ENCODE data around the gene ALG14. TPM values are rescaled to one million over a fixed set of nuclear protein-coding genes. Genes with fewer than 3 reads are reported as not detected.
"Not testable (repeated sequence)": the region's sequence is repeated elsewhere in the genome, so short reads cannot be mapped to it uniquely, and the experiment has no call there.

ALG14 gene
- total RNA-seq, 2 experiments from 2014 or later, result 1.8 to 2.1 TPM

DNA sequence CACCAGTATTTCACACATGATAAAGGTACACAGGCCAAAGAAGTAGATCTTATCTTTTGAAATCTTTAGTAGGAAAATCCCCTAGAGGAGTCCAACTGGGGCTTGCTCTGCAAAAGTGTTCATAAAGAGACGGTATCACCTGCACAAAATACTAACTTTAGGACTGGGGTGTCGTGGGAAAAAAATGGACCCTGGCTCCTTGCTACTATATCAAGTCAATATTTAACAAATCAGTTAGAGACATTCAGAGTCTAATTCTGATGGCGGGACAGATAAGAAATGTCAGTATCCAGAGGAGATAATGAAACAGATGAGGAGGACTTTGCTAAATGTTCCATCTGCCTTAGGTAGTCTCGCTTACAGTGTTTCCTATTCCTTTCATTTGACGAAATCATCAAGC, 120.2 kb downstream of the ALG14 start:
- H3K27me3 Mint-ChIP-seq, result no peaks in the 10 kb centered on the region
- H3K4me1 Mint-ChIP-seq, result no peaks in the 10 kb centered on the region
- POLR2A ChIA-PET, result no interaction called here
- no peak overlapping the region for H3K4me3 Mint-ChIP-seq
- DNase-seq, result no peak
- peaks cover 1% of the 10 kb centered on the region for H3K9me3 Mint-ChIP-seq
- H3K36me3 Mint-ChIP-seq, result peaks cover 1% of the 10 kb centered on the region
- H3K27ac Mint-ChIP-seq, result no peak overlapping the region
- ATAC-seq (ENCODE audit: low read depth), result no peak

- POLR2A ChIA-PET, result no interaction called here
- Mint-ChIP-seq H3K9me3 (peaks cover 1% of the 10 kb centered on the region), H3K27ac (no peak overlapping the region), H3K36me3 (peaks cover 1% of the 10 kb centered on the region), H3K4me3 (no peak overlapping the region), H3K27me3 (no peaks in the 10 kb centered on the region), H3K4me1 (no peaks in the 10 kb centered on the region)
- no peak for ATAC-seq (ENCODE audit: low read depth)
- DNase-seq, result no peak
Measured at GRCh38 chr1:94951509-94952208, 121.1 kb downstream of the ALG14 start.

GRCh38 chr1:94951046-94951445, 121.7 kb downstream of the ALG14 start:
- H3K9me3 Mint-ChIP-seq, result peaks cover 1% of the 10 kb centered on the region
- no peak overlapping the region for H3K4me3 Mint-ChIP-seq
- DNase-seq (no peak), ATAC-seq (ENCODE audit: low read depth) (no peak)
- H3K27me3 Mint-ChIP-seq, result no peaks in the 10 kb centered on the region
- H3K27ac Mint-ChIP-seq, result no peak overlapping the region
- peaks cover 1% of the 10 kb centered on the region for H3K36me3 Mint-ChIP-seq
- no peaks in the 10 kb centered on the region for H3K4me1 Mint-ChIP-seq
- POLR2A ChIA-PET, result no interaction called here

GRCh38 chr1:94949681-94950661, 122.8 kb downstream of the ALG14 start:
- DNase-seq, result no peak
- peaks cover 8% of the 10 kb centered on the region for H3K27me3 Mint-ChIP-seq
- H3K4me1 Mint-ChIP-seq, result no peaks in the 10 kb centered on the region
- no peak overlapping the region for H3K27ac Mint-ChIP-seq
- peaks cover 1% of the 10 kb centered on the region for H3K9me3 Mint-ChIP-seq
- H3K4me3 Mint-ChIP-seq, result no peak overlapping the region
- POLR2A ChIA-PET, result no interaction called here
- H3K36me3 Mint-ChIP-seq, result peaks cover 1% of the 10 kb centered on the region
- ATAC-seq (ENCODE audit: low read depth), result no peak

DNA sequence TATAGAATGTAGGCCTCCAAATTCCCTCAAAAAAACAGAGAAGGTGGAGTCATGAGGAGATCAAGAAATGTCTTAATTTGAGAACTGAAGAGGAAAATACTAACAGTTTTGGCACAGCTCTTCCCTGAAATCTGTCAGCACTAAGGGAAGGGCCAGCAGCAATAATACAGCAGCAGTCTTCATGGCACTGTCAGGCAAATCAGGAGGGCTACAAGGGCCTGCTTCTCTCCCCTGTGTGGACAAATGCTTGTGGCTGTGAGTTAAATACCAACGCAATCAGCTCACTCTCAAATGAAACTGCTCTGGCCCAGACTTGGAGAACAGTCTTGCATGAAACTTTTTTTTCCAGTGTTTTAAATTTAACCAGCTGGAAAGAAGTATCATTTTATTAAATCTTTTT, 125.3 kb downstream of the ALG14 start:
- H3K27me3 Mint-ChIP-seq, result peaks cover 11% of the 10 kb centered on the region
- no peaks in the 10 kb centered on the region for H3K36me3 Mint-ChIP-seq
- no peak overlapping the region for H3K4me3 Mint-ChIP-seq
- DNase-seq (no peak), ATAC-seq (ENCODE audit: low read depth) (no peak)
- H3K4me1 Mint-ChIP-seq, result no peaks in the 10 kb centered on the region
- POLR2A ChIA-PET, result no interaction called here
- peaks cover 1% of the 10 kb centered on the region for H3K9me3 Mint-ChIP-seq
- no peak overlapping the region for H3K27ac Mint-ChIP-seq

DNA sequence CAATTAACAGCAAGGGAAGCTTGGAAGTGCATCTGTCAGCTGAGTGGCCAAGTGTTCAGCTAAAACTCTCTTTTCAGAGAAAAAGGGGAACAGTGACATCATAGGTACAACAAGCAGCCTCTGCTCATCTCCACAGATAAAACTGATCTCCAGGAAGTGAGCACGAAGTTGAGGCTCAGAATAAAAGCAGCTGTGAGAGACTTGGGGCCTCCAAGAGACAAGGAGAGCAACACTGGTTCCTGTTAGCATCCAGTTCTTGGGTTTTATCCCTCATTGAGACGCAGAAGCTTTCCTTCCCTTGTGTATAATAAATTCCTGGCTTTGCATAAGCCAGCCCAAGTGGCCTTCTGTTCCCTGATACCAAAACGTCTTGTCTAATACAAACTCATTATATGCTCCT, 125.9 kb downstream of the ALG14 start:
- no peak for DNase-seq
- ATAC-seq (ENCODE audit: low read depth), result no peak
- no peaks in the 10 kb centered on the region for H3K4me1 Mint-ChIP-seq
- H3K27me3 Mint-ChIP-seq, result peaks cover 11% of the 10 kb centered on the region
- no peak overlapping the region for H3K27ac Mint-ChIP-seq
- H3K9me3 Mint-ChIP-seq, result peaks cover 1% of the 10 kb centered on the region
- H3K36me3 Mint-ChIP-seq, result no peaks in the 10 kb centered on the region
- POLR2A ChIA-PET, result no interaction called here
- no peak overlapping the region for H3K4me3 Mint-ChIP-seq

DNA sequence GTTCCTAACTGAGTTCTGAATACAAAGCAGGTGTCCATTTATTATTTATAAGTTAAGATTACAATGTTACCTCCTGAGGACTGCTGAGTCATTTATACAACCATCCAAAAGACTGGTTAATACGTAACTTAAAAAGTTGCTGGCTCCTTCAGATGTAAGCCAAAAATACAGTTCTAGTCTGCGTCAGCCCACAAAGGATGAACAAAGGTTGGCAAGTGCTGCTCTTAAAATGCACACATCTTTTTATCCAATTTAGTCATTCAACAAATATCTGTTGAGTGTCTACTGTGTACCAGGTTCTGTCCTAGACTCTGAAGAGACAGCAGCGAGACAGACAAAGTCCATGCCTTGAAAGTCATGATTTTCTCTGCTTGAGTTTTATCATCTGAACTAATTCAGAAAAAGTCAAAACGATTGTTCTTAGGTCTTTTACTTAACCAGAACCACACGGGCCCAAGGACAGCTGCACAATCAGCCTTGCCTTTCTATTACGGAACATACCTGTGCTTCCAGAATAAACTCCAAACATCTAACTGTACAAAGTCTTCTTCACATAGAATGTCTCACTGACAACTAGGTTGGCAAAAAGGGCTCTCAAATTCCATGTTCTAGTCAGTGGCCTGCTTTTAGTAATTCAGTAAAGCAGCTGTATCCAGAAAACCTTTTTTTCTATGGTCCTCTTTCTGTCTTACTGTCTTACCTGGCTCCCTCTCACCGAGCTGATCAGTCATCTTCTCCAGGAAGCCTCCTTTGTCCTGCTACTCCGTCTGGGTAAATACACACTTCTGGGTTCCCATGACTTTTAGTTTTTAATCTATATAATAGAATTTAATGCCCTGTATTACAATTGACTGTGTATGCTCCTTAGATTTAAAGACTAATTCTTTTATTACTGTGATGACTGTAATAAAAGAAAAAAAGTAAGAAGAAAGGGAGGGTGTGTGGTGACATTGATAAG, 130.3 kb downstream of the ALG14 start:
- H3K36me3 Mint-ChIP-seq, result peaks cover 3% of the 10 kb centered on the region
- DNase-seq (no peak), ATAC-seq (ENCODE audit: low read depth) (no peak)
- H3K27me3 Mint-ChIP-seq, result peaks cover 15% of the 10 kb centered on the region
- no peak overlapping the region for H3K27ac Mint-ChIP-seq
- H3K4me3 Mint-ChIP-seq, result no peak overlapping the region
- POLR2A ChIA-PET, result no interaction called here
- no peaks in the 10 kb centered on the region for H3K9me3 Mint-ChIP-seq
- no peaks in the 10 kb centered on the region for H3K4me1 Mint-ChIP-seq

DNA sequence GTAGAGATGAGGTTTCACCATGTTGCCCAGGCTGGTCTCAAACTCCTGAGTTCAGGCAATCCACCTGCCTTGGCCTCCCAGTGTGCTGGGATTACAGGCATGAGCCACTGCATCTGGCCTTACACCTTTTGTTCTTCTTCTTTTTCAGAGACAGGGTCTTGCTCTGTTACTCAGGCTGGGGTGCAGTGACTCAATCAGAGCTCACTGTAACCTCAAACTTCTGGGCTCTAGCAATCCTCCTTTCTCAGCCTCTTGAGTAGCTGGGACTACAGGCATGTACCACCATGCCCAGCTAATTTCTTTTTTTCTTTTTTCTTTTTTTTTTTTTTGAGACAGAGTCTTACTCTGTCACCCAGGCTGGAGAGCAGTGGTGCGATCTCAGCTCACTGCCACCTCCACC, 131.3 kb downstream of the ALG14 start:
- ATAC-seq (ENCODE audit: low read depth); POLR2A ChIA-PET; H3K4me3 Mint-ChIP-seq; H3K27ac Mint-ChIP-seq; DNase-seq; H3K36me3 Mint-ChIP-seq; H3K9me3 Mint-ChIP-seq; H3K4me1 Mint-ChIP-seq: not testable (repeated sequence)
- peaks cover 15% of the 10 kb centered on the region for H3K27me3 Mint-ChIP-seq

DNA sequence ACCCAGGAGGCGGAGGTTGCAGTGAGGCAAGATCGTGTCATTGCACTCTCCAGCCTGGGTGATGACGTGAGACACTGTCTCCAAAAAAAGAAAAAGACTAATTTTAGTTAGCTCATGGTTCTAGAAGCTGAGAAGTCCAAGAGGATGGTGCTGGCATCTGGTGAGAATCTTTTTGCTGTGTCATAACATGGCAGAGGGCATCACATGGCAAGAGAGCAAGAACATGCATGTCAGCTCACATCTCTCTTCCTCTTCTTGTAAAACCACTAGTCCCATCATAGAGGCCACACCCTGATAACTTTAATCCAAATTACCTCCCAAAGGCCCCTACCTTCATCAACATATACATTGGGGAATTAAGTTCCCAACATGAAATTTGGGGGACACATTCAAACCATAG, 132.0 kb downstream of the ALG14 start:
- Mint-ChIP-seq H3K9me3 (no peaks in the 10 kb centered on the region), H3K4me1 (peaks cover 4% of the 10 kb centered on the region), H3K27ac (no peak overlapping the region), H3K36me3 (peaks cover 3% of the 10 kb centered on the region), H3K4me3 (no peak overlapping the region), H3K27me3 (peaks cover 15% of the 10 kb centered on the region)
- DNase-seq, result no peak
- no peak for ATAC-seq (ENCODE audit: low read depth)
- POLR2A ChIA-PET, result no interaction called here

DNA sequence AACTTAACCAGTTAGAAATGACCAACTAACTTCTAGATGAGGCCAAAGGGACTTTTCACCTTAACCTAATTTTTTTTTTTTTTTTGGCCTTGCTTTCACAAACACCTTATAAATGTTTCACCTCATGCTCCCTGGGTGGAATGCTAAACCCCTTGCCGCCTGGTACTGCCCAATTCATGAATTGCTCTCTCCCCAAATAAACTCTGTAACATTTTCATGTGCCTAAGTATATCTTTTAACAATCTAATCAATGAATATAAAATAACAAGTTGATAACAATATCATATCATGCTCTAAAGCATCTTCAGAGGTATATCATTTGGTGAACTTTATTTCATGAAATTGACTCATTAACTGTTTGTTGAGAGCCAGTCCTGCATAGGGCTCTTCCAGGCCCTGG, 134.9 kb downstream of the ALG14 start:
- no peak for DNase-seq
- POLR2A ChIA-PET, result no interaction called here
- Mint-ChIP-seq H3K4me3 (no peak overlapping the region), H3K4me1 (peaks cover 6% of the 10 kb centered on the region), H3K27me3 (peaks cover 6% of the 10 kb centered on the region), H3K9me3 (no peaks in the 10 kb centered on the region), H3K27ac (no peak overlapping the region), H3K36me3 (peaks cover 3% of the 10 kb centered on the region)
- no peak for ATAC-seq (ENCODE audit: low read depth)

- H3K4me3 Mint-ChIP-seq, result no peak overlapping the region
- peaks cover 6% of the 10 kb centered on the region for H3K4me1 Mint-ChIP-seq
- H3K27me3 Mint-ChIP-seq, result peaks cover 6% of the 10 kb centered on the region
- peaks cover 3% of the 10 kb centered on the region for H3K36me3 Mint-ChIP-seq
- H3K27ac Mint-ChIP-seq, result no peak overlapping the region
- POLR2A ChIA-PET, result no interaction called here
- no peaks in the 10 kb centered on the region for H3K9me3 Mint-ChIP-seq
- ATAC-seq (ENCODE audit: low read depth) (no peak), DNase-seq (no peak)
Measured at GRCh38 chr1:94936861-94937620, 135.7 kb downstream of the ALG14 start.

GRCh38 chr1:94935476-94935875, 137.3 kb downstream of the ALG14 start:
- POLR2A ChIA-PET, result no interaction called here

GRCh38 chr1:94935034-94935433, 137.7 kb downstream of the ALG14 start:
- POLR2A ChIA-PET, result no interaction called here
- H3K4me3 Mint-ChIP-seq, result no peak overlapping the region
- peaks cover 6% of the 10 kb centered on the region for H3K4me1 Mint-ChIP-seq
- ATAC-seq (ENCODE audit: low read depth), result no peak
- H3K9me3 Mint-ChIP-seq, result no peaks in the 10 kb centered on the region
- no peak for DNase-seq
- H3K36me3 Mint-ChIP-seq, result peaks cover 3% of the 10 kb centered on the region
- peaks cover 11% of the 10 kb centered on the region for H3K27me3 Mint-ChIP-seq
- H3K27ac Mint-ChIP-seq, result no peak overlapping the region

More at GRCh38 chr1:94935476-94935875, 137.3 kb downstream of the ALG14 start:
- DNase-seq (no peak), ATAC-seq (ENCODE audit: low read depth) (no peak)
- Mint-ChIP-seq H3K9me3 (no peaks in the 10 kb centered on the region), H3K36me3 (peaks cover 3% of the 10 kb centered on the region), H3K27ac (no peak overlapping the region), H3K27me3 (peaks cover 7% of the 10 kb centered on the region), H3K4me3 (no peak overlapping the region), H3K4me1 (peaks cover 6% of the 10 kb centered on the region)
